GM12878 (cell line): Measurements from ENCODE around the gene P4HA3. TPM values are rescaled to one million over a fixed set of nuclear protein-coding genes. Genes with fewer than 3 reads are reported as not detected.

ENCODE experiments used
- ATAC-seq: fragments of 200-7000 bp; cut with Tn5 transposase; 3 replicates; pipeline ENCODE4 v1.9.1; 2020; ENCODE audit warnings: mild to moderate bottlenecking, moderate library complexity
- BruUV-seq: library from RNA; stranded (reverse); fragments of 400-500 nt; replicated peaks from 2 replicates; lab custom pipeline; 2021; lab: Mats Ljungman, UMichigan
- CTCF ChIA-PET: fragments of 300-600 bp; sonication (Branson Sonifier 250); formaldehyde crosslinking; extraction: SDS; loops from one replicate; lab custom pipeline; 2021; ENCODE audit warnings: inconsistent platforms; lab: Yijun Ruan, JAX
- POLR2A ChIA-PET: fragments of 350-600 bp; formaldehyde crosslinking; extraction: SDS; loops from one replicate; lab custom pipeline; 2021; ENCODE audit warnings: inconsistent platforms; lab: Charles Lee
- RAD21 ChIA-PET: fragments of 300-600 bp; sonication (Branson Sonifier 250); formaldehyde crosslinking; loops from one replicate; lab custom pipeline; 2023; ENCODE audit warnings: antibody characterized with exemption; ENCODE audit not compliant: unreplicated experiment; lab: Charles Lee
- SMC1A ChIA-PET: fragments of 300-600 bp; sonication (Branson Sonifier 250); formaldehyde crosslinking; loops from one replicate; lab custom pipeline; 2023; ENCODE audit not compliant: unreplicated experiment, uncharacterized antibody; lab: Charles Lee
- DNase-seq: peaks from one replicate; pipeline ENCODE4 v3.0.0-alpha.2; 2011; ENCODE audit warnings: low read depth, low spot score
- FAIRE-seq: peaks from 3 replicates; lab custom pipeline; 2011; peaks lifted over from hg19 to GRCh38; lab: Jason Lieb, UNC
- H2AFZ ChIP-seq: 2 replicates; pipeline ENCODE4 v1.6.0; 2011; ENCODE audit warnings: low read depth, low read length, control low read depth; ENCODE audit not compliant: control insufficient read depth
- H3K27ac ChIP-seq: 2 replicates; pipeline ENCODE4 v1.5.1; 2011; ENCODE audit warnings: control low read depth; ENCODE audit not compliant: control insufficient read depth, insufficient read depth
- H3K27me3 ChIP-seq, 2 experiments: replicated peaks in 1 of 2; 2 replicates each; pipeline versions ENCODE4 v1.6.0 to v1.6.1; 2011; ENCODE audit warnings: low read length in 1 of 2; ENCODE audit not compliant: control insufficient read depth in 2 of 2, insufficient read depth in 2 of 2
- H3K36me3 ChIP-seq, 2 experiments: 2 replicates each; pipeline ENCODE4 v1.5.1; 2011; ENCODE audit warnings: low read length in 1 of 2; ENCODE audit not compliant: control insufficient read depth in 2 of 2, insufficient read depth in 2 of 2
- H3K4me1 ChIP-seq: 2 replicates; pipeline ENCODE4 v1.6.1; 2011; ENCODE audit warnings: mild to moderate bottlenecking, low read length, moderate library complexity, mixed read lengths; ENCODE audit not compliant: control insufficient read depth, insufficient read depth
- H3K4me2 ChIP-seq: 2 replicates; pipeline ENCODE4 v1.6.0; 2011; ENCODE audit warnings: control low read depth; ENCODE audit not compliant: control insufficient read depth, insufficient read depth
- H3K4me3 ChIP-seq: fragments of 200-600 bp; sonication (generic); 2 replicates; pipeline ENCODE4 v1.5.1; 2016
- H3K79me2 ChIP-seq: 2 replicates; pipeline ENCODE4 v1.6.0; 2011; ENCODE audit warnings: low read length; ENCODE audit not compliant: control insufficient read depth, insufficient read depth
- H3K9ac ChIP-seq: 2 replicates; pipeline ENCODE4 v1.8.0; 2011; ENCODE audit warnings: low read length, control low read depth, mixed read lengths; ENCODE audit not compliant: control insufficient read depth, insufficient read depth
- H3K9me3 ChIP-seq: replicated peaks from 3 replicates; pipeline ENCODE4 v1.5.1; 2011; ENCODE audit warnings: mild to moderate bottlenecking, low read length; ENCODE audit not compliant: control insufficient read depth, insufficient read depth
- H4K20me1 ChIP-seq: 2 replicates; pipeline ENCODE4 v1.6.0; 2011; ENCODE audit not compliant: control insufficient read depth, insufficient read depth
- ATF7 ChIP-seq: fragments of 450-650 bp; IDR thresholded peaks from 2 replicates; pipeline ENCODE4 v1.6.1; 2016; ENCODE audit warnings: low read depth, mild to moderate bottlenecking
- EED ChIP-seq: sonication (generic); IDR thresholded peaks from 2 replicates; pipeline ENCODE4 v1.6.1; 2016; ENCODE audit warnings: antibody characterized with exemption, low read depth
- LARP7 ChIP-seq: fragments of 450-650 bp; IDR thresholded peaks from 2 replicates; pipeline ENCODE4 v1.6.1; 2017; ENCODE audit warnings: mild to moderate bottlenecking
- MTA2 ChIP-seq: fragments of 450-650 bp; IDR thresholded peaks from 2 replicates; pipeline ENCODE4 v1.6.1; 2016; ENCODE audit warnings: low read depth, mild to moderate bottlenecking, moderate library complexity
- NR2C1 ChIP-seq: fragments of 450-650 bp; IDR thresholded peaks from 2 replicates; pipeline ENCODE4 v1.6.1; 2017; ENCODE audit warnings: antibody characterized with exemption, mild to moderate bottlenecking, moderate library complexity
- RFX5 ChIP-seq: IDR thresholded peaks from 2 replicates; pipeline ENCODE4 v1.6.1; 2011; ENCODE audit warnings: low read depth, low read length, improper control_type of control experiment
- SP1 ChIP-seq: IDR thresholded peaks from one replicate; pipeline ENCODE4 v1.6.1; 2011; ENCODE audit warnings: low read depth, low read length
- SREBF1 ChIP-seq: IDR thresholded peaks from 2 replicates; pipeline ENCODE4 v1.6.1; 2012; ENCODE audit warnings: mild to moderate bottlenecking, low read length
- STAT3 ChIP-seq: IDR thresholded peaks from 2 replicates; pipeline ENCODE4 v1.6.1; 2011; ENCODE audit warnings: low read depth, low read length, improper control_type of control experiment
- WGBS: methylation state at CpG from one replicate; pipeline ENCODE4 v1.1.6; 2016; ENCODE audit warnings: low lambda C conversion rate; ENCODE audit not compliant: insufficient replicate concordance, insufficient coverage; ENCODE audit errors: missing lambda C conversion rate; 5-methylcytosine and 5-hydroxymethylcytosine counted together
- in situ Hi-C: fragments of 300-500 bp; cut with MboI; formaldehyde crosslinking; loops from 9 replicates; pipeline ENCODE4 v1.14.3; 2018; ENCODE audit warnings: mixed read lengths
- intact Hi-C: fragments of 100-400 bp; cut with micrococcal nuclease; formaldehyde crosslinking; loops from one replicate; pipeline ENCODE4 v1.14.2; 2022; ENCODE audit not compliant: unreplicated experiment
- polyA plus RNA-seq, 11 experiments: library from polyadenylated mRNA; depleted of rRNA in 4 of 11; unstranded in 6 of 11; stranded (reverse) in 5 of 11; fragments of >200 nt; fragmentation: Nextera tagmentation in 4 of 11; fragmentation: Illumina TruSeq in 1 of 11; extraction: Ambion mirVana in 4 of 11; extraction: Trizol in 1 of 11; gene quantifications; 1 replicate in 1 of 11; 2 replicates in 10 of 11; pipeline versions ENCODE4 v1.2.1 to v1.2.3, GENCODE V29; 2011 to 2016; ENCODE audit warnings: inconsistent platforms in 2 of 11, missing spikeins in 2 of 11, low read depth in 1 of 11
- total RNA-seq, 4 experiments: library from RNA; depleted of rRNA in 3 of 4; stranded (reverse); fragments of >200 nt in 3 of 4; fragmentation: Illumina TruSeq in 1 of 4; extraction: Trizol in 1 of 4; gene quantifications; 2 replicates each; pipeline versions ENCODE4 v1.2.1 to v1.2.3, GENCODE V29; 2013 to 2021
- TF ChIP-seq, protein P1 (sequence below): fragments of 450-650 bp; IDR thresholded peaks from 2 replicates; pipeline ENCODE4 v1.6.1; 2016; ENCODE audit warnings: mild to moderate bottlenecking, moderate library complexity, borderline replicate concordance
- TF ChIP-seq, protein P2 (sequence below): fragments of 450-650 bp; IDR thresholded peaks from 2 replicates; pipeline ENCODE4 v1.6.1; 2017; ENCODE audit warnings: borderline replicate concordance

Gene P4HA3
- total and polyA plus RNA-seq, 10 of the 15 experiments (the other 5 are each of a cell fraction or from before 2014, with no cell fraction given), result 0.08 TPM; not detected in 9

DNA sequence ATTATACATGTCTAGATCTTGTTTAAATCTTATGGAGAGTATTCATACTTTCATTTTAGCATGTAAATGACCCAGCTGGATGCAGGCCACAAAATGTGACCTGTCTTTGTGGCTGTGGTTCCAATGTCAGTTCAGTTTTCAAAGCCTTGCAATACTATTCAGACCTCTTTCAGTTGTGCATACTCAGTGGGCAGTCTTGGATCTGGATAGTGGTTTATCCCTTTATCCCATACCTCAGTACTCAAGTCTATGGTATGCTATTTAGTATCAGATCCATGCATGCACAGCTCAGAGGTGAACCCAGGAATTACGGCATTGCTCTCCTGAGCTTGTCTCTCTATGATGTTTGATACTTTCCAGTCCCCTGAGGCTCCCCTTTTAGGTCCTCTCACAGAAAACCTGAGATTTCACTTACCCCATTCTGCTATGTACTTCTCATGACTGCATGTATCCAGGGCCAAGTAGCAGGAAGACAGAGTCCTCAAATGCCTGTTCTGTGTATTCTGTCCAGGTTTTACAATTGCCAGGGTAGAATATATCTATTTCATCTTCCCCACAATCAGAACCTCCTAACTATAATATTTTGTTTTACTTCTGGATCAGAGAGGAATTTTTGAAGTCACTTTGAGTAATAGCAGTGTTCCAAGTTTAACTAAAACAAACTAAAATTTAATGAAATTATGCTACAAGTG lies 6.9 kb upstream of the P4HA3 start:
- H2AFZ ChIP-seq, result no peak overlapping the region

More for the DNA sequence above, 6.9 kb upstream of the P4HA3 start:
- POLR2A ChIA-PET, result no interaction called here
- Histone ChIP-seq H3K4me1 (no peaks in the 10 kb centered on the region), H3K4me3 (no peak overlapping the region), H4K20me1 (no peaks in the 10 kb centered on the region), H3K9me3 (no peaks in the 10 kb centered on the region; the same call in 1 of the 3 replicates), H3K27ac (no peak overlapping the region), H3K36me3 (no peaks in the 10 kb centered on the region), H3K9ac (no peak overlapping the region), H3K79me2 (no peaks in the 10 kb centered on the region), H3K4me2 (no peak overlapping the region), H3K27me3 (0 out of 4 replicates have a peak, but pooled peaks cover 0 to 3% of the 10 kb centered on the region in 2 experiments)
- DNase-seq (no peak), FAIRE-seq (no peak), ATAC-seq (no peak)
- in situ Hi-C loops, result no loop called here
- no peak for TF ChIP-seq MTA2
- no peak for TF ChIP-seq SREBF1
- no peak for TF ChIP-seq STAT3
- no peak for TF ChIP-seq EED
- TF ChIP-seq, protein P1, sequence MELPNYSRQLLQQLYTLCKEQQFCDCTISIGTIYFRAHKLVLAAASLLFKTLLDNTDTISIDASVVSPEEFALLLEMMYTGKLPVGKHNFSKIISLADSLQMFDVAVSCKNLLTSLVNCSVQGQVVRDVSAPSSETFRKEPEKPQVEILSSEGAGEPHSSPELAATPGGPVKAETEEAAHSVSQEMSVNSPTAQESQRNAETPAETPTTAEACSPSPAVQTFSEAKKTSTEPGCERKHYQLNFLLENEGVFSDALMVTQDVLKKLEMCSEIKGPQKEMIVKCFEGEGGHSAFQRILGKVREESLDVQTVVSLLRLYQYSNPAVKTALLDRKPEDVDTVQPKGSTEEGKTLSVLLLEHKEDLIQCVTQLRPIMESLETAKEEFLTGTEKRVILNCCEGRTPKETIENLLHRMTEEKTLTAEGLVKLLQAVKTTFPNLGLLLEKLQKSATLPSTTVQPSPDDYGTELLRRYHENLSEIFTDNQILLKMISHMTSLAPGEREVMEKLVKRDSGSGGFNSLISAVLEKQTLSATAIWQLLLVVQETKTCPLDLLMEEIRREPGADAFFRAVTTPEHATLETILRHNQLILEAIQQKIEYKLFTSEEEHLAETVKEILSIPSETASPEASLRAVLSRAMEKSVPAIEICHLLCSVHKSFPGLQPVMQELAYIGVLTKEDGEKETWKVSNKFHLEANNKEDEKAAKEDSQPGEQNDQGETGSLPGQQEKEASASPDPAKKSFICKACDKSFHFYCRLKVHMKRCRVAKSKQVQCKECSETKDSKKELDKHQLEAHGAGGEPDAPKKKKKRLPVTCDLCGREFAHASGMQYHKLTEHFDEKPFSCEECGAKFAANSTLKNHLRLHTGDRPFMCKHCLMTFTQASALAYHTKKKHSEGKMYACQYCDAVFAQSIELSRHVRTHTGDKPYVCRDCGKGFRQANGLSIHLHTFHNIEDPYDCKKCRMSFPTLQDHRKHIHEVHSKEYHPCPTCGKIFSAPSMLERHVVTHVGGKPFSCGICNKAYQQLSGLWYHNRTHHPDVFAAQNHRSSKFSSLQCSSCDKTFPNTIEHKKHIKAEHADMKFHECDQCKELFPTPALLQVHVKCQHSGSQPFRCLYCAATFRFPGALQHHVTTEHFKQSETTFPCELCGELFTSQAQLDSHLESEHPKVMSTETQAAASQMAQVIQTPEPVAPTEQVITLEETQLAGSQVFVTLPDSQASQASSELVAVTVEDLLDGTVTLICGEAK, result no peak
- TF ChIP-seq, protein P2, sequence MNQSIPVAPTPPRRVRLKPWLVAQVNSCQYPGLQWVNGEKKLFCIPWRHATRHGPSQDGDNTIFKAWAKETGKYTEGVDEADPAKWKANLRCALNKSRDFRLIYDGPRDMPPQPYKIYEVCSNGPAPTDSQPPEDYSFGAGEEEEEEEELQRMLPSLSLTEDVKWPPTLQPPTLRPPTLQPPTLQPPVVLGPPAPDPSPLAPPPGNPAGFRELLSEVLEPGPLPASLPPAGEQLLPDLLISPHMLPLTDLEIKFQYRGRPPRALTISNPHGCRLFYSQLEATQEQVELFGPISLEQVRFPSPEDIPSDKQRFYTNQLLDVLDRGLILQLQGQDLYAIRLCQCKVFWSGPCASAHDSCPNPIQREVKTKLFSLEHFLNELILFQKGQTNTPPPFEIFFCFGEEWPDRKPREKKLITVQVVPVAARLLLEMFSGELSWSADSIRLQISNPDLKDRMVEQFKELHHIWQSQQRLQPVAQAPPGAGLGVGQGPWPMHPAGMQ, result no peak
- TF ChIP-seq LARP7, result no peak
- TF ChIP-seq SP1, result no peak
- TF ChIP-seq RFX5, result no peak
- TF ChIP-seq NR2C1, result no peak
- no peak for TF ChIP-seq ATF7
- WGBS, result 80% methylated on average over 1 of the region's 1 CpG
- SMC1A ChIA-PET, result interaction anchor here (0.9 kb wide), 1 partner anchor 131 kb away, joined by 3 read pairs; no protein-coding TSS in a partner anchor
- no TSS peak for BruUV-seq
- intact Hi-C loops, result no loop called here
- CTCF ChIA-PET, result interaction anchor here (0.7 kb wide), 1 partner anchor 131 kb away, joined by 3 read pairs; no protein-coding TSS in a partner anchor
- RAD21 ChIA-PET, result interaction anchor here (1.5 kb wide), 1 partner anchor 63 kb away, joined by 3 read pairs; no protein-coding TSS in a partner anchor
